WTC11 (cell line): ENCODE measurements around the gene FLT4. TPM values are rescaled to one million over a fixed set of nuclear protein-coding genes. Genes with fewer than 3 reads are reported as not detected.

Source experiments
- ATAC-seq: fragments of 200-7000 bp; cut with Tn5 transposase; 2 replicates; pipeline ENCODE4 v1.10.0; 2021; ENCODE audit warnings: mild to moderate bottlenecking, moderate library complexity
- CTCF ChIA-PET: fragments of 300-600 bp; sonication (Branson Sonifier 250); formaldehyde crosslinking; loops from one replicate; lab custom pipeline; 2021; ENCODE audit warnings: antibody characterized with exemption; lab: Charles Lee
- POLR2A ChIA-PET: fragments of 350-600 bp; sonication (Branson Sonifier 250); formaldehyde crosslinking; loops from one replicate; lab custom pipeline; 2021; ENCODE audit warnings: antibody characterized with exemption; lab: Charles Lee
- DNase-seq: peaks from one replicate; pipeline ENCODE4 v3.0.0; 2021; ENCODE audit warnings: low spot score
- H3K27ac Mint-ChIP-seq: 2 replicates; pipeline ENCODE4 v1.8.0; 2021; ENCODE audit warnings: mixed read lengths
- H3K27me3 Mint-ChIP-seq: 2 replicates; pipeline ENCODE4 v1.8.0; 2021; ENCODE audit warnings: low read depth, mild to moderate bottlenecking, moderate library complexity, mixed read lengths
- H3K36me3 Mint-ChIP-seq: 2 replicates; pipeline ENCODE4 v1.8.0; 2021; ENCODE audit warnings: mixed read lengths
- H3K4me1 Mint-ChIP-seq: 2 replicates; pipeline ENCODE4 v1.8.0; 2022; ENCODE audit warnings: mixed read lengths
- H3K4me3 Mint-ChIP-seq: 2 replicates; pipeline ENCODE4 v1.8.0; 2021; ENCODE audit warnings: mild to moderate bottlenecking, moderate library complexity, mixed read lengths
- H3K9me3 Mint-ChIP-seq: 2 replicates; pipeline ENCODE4 v1.8.0; 2021; ENCODE audit warnings: mixed read lengths
- CREB1 ChIP-seq: sonication (generic); formaldehyde crosslinking; IDR thresholded peaks from 2 replicates; pipeline ENCODE4 v1.8.0; 2023; ENCODE audit warnings: mild to moderate bottlenecking, missing genetic modification reagents
- ESRRA ChIP-seq: sonication (generic); formaldehyde crosslinking; IDR thresholded peaks from 2 replicates; pipeline ENCODE4 v1.8.1; 2022; ENCODE audit warnings: mild to moderate bottlenecking, missing genetic modification reagents, borderline replicate concordance
- HMGA2 ChIP-seq: fragments of 250-450 bp; sonication (Bioruptor Pico); IDR thresholded peaks from 2 replicates; pipeline ENCODE4 v1.4.0; 2021; ENCODE audit warnings: mild to moderate bottlenecking, moderate library complexity
- MXD4 ChIP-seq: fragments of 250-450 bp; sonication (Bioruptor Pico); IDR thresholded peaks from 2 replicates; pipeline ENCODE4 v1.8.0; 2021; ENCODE audit warnings: mild to moderate bottlenecking, moderate library complexity, borderline replicate concordance
- MYBL2 ChIP-seq: sonication (generic); formaldehyde crosslinking; IDR thresholded peaks from 2 replicates; pipeline ENCODE4 v1.8.1; 2023; ENCODE audit warnings: mild to moderate bottlenecking, moderate library complexity, missing genetic modification reagents
- NFE2L1 ChIP-seq: sonication (generic); formaldehyde crosslinking; IDR thresholded peaks from 2 replicates; pipeline ENCODE4 v1.8.1; 2023; ENCODE audit warnings: missing genetic modification reagents
- NR2C2 ChIP-seq: sonication (generic); formaldehyde crosslinking; IDR thresholded peaks from 2 replicates; pipeline ENCODE4 v1.8.0; 2022; ENCODE audit warnings: mild to moderate bottlenecking, missing genetic modification reagents
- PRRX2 ChIP-seq: fragments of 250-450 bp; sonication (Bioruptor Pico); IDR thresholded peaks from 2 replicates; pipeline ENCODE4 v1.8.0; 2021; ENCODE audit warnings: mild to moderate bottlenecking
- TEAD1 ChIP-seq: sonication (generic); formaldehyde crosslinking; IDR thresholded peaks from 2 replicates; pipeline ENCODE4 v1.8.0; 2022; ENCODE audit warnings: mild to moderate bottlenecking, missing genetic modification reagents
- ZNF219 ChIP-seq: sonication (generic); formaldehyde crosslinking; IDR thresholded peaks from 2 replicates; pipeline ENCODE4 v1.8.0; 2023; ENCODE audit warnings: missing genetic modification reagents, mild to moderate bottlenecking, borderline replicate concordance
- ZNF423 ChIP-seq: fragments of 250-450 bp; sonication (Bioruptor Pico); IDR thresholded peaks from 2 replicates; pipeline ENCODE4 v2.1.2; 2022; ENCODE audit warnings: mild to moderate bottlenecking, moderate library complexity
- total RNA-seq: library from RNA; stranded (reverse); gene quantifications from 3 replicates; pipeline ENCODE4 v1.2.3, GENCODE V29; 2021
- TF ChIP-seq, protein P1 (sequence below): sonication (generic); formaldehyde crosslinking; IDR thresholded peaks from 2 replicates; pipeline ENCODE4 v1.8.0; 2023; ENCODE audit warnings: mild to moderate bottlenecking, missing genetic modification reagents
- TF ChIP-seq, protein P2 (sequence below): sonication (generic); formaldehyde crosslinking; IDR thresholded peaks from 2 replicates; pipeline ENCODE4 v1.8.0; 2022; ENCODE audit warnings: mild to moderate bottlenecking, missing genetic modification reagents
- TF ChIP-seq, protein P3 (sequence below): sonication (generic); formaldehyde crosslinking; IDR thresholded peaks from 2 replicates; pipeline ENCODE4 v1.8.0; 2022; ENCODE audit warnings: missing genetic modification reagents
- TF ChIP-seq, protein P4 (sequence below): fragments of 250-450 bp; sonication (Bioruptor Pico); IDR thresholded peaks from 2 replicates; pipeline ENCODE4 v1.9.0; 2021; ENCODE audit warnings: mild to moderate bottlenecking
- TF ChIP-seq, protein P5 (sequence below): sonication (generic); formaldehyde crosslinking; IDR thresholded peaks from 2 replicates; pipeline ENCODE4 v1.8.1; 2023; ENCODE audit warnings: mild to moderate bottlenecking, missing genetic modification reagents, moderate library complexity
- TF ChIP-seq, protein P6 (sequence below): sonication (generic); formaldehyde crosslinking; IDR thresholded peaks from 2 replicates; pipeline ENCODE4 v1.8.1; 2023; ENCODE audit warnings: mild to moderate bottlenecking, moderate library complexity, missing genetic modification reagents

Gene FLT4
- total RNA-seq, 1 experiment from 2014 or later = 12.4 TPM

DNA sequence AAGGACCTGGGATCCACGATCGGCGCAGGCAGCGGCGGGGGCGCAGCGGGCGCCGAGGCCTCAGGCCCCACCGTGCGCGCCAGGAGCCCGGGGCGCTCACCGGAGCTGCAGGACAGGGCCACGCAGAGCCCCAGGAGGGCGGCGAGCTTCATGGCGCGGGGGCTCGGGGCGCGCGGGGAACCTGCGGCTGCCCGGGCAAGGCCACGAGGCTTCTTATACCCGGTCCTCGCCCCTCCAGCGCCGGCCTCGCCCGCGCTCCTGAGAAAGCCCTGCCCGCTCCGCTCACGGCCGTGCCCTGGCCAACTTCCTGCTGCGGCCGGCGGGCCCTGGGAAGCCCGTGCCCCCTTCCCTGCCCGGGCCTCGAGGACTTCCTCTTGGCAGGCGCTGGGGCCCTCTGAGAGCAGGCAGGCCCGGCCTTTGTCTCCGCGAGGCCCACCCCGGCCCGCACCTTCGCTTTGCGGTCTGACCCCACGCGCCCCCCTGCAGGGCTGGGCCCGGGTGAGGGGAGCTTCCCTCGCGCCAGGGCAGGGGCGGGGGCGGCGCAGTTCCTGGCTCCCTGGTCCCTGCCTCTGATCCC lies 58.0 kb downstream of the FLT4 start, which contains the start of gene SCGB3A1 (continued):
- TF ChIP-seq, protein P1, sequence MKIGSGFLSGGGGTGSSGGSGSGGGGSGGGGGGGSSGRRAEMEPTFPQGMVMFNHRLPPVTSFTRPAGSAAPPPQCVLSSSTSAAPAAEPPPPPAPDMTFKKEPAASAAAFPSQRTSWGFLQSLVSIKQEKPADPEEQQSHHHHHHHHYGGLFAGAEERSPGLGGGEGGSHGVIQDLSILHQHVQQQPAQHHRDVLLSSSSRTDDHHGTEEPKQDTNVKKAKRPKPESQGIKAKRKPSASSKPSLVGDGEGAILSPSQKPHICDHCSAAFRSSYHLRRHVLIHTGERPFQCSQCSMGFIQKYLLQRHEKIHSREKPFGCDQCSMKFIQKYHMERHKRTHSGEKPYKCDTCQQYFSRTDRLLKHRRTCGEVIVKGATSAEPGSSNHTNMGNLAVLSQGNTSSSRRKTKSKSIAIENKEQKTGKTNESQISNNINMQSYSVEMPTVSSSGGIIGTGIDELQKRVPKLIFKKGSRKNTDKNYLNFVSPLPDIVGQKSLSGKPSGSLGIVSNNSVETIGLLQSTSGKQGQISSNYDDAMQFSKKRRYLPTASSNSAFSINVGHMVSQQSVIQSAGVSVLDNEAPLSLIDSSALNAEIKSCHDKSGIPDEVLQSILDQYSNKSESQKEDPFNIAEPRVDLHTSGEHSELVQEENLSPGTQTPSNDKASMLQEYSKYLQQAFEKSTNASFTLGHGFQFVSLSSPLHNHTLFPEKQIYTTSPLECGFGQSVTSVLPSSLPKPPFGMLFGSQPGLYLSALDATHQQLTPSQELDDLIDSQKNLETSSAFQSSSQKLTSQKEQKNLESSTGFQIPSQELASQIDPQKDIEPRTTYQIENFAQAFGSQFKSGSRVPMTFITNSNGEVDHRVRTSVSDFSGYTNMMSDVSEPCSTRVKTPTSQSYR (CRISPR knock-in tag) = peak; percentile 32; the same call in 1 of the 2 replicates
- no peak for TF ChIP-seq CREB1 (CRISPR knock-in tag)
- no peak for TF ChIP-seq HMGA2
- no peak for TF ChIP-seq TEAD1 (CRISPR knock-in tag)
- TF ChIP-seq, protein P2, sequence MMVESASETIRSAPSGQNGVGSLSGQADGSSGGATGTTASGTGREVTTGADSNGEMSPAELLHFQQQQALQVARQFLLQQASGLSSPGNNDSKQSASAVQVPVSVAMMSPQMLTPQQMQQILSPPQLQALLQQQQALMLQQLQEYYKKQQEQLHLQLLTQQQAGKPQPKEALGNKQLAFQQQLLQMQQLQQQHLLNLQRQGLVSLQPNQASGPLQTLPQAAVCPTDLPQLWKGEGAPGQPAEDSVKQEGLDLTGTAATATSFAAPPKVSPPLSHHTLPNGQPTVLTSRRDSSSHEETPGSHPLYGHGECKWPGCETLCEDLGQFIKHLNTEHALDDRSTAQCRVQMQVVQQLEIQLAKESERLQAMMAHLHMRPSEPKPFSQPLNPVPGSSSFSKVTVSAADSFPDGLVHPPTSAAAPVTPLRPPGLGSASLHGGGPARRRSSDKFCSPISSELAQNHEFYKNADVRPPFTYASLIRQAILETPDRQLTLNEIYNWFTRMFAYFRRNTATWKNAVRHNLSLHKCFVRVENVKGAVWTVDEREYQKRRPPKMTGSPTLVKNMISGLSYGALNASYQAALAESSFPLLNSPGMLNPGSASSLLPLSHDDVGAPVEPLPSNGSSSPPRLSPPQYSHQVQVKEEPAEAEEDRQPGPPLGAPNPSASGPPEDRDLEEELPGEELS (CRISPR knock-in tag) = no peak
- no peak for TF ChIP-seq NFE2L1 (CRISPR knock-in tag)
- TF ChIP-seq, all 79 proteins: peak for 3

DNA sequence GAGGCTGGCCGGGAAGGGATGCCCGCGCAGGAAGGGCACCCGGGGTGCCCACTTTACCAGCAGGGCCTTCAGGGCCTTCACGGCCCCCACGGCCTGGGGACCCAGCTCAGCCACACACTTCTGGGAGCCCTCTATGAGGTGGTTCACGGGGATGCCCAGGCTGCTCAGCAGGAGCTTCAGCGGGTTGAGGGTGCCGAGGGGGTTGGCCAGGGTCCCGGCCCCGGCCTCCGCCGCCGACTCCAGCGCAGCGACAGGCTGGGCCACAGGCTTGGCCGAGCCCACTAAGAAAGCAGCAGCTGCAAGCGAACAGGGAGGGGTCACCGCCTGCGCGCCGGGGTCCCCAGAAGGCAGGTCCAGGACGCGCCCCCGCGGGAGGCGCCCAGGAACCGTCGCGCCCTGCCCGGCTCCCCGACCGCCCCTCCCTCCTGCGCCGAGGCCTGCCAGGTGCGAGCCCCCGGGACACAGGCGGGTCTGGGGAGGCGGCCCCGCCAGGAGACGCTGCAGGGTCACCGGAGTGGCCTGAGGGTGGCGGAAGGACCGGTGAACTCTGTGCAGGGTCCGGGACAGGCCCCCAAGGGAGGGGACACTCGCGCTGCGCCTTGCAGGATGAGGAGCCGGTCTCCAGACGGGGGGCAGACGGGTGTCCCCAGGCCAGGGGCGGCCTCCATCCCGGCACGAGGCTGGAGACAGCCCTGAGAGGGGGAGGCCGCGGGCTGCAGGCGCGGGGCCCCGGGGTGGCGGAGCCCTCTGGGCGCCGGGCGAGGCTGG lies 58.7 kb downstream of the FLT4 start:
- ChIA-PET CTCF (interaction anchor here (0.5 to 0.9 kb wide), 2 partner anchors 10 to 57 kb away, joined by 3 read pairs; no protein-coding TSS in a partner anchor), POLR2A (no interaction called here)
- Mint-ChIP-seq H3K4me1 (peaks cover 3% of the 10 kb centered on the region), H3K9me3 (no peaks in the 10 kb centered on the region), H3K4me3 (peak overlapping the region; percentile 27), H3K27me3 (peaks cover 48% of the 10 kb centered on the region), H3K27ac (no peak overlapping the region), H3K36me3 (no peaks in the 10 kb centered on the region)
- DNase-seq (peak; percentile 39), ATAC-seq (peak; percentile 43)
- TF ChIP-seq PRRX2 (CRISPR knock-in tag) = no peak
- 0 out of 2 replicates have a peak, but pooled peaks have one; percentile 54 for TF ChIP-seq MYBL2 (CRISPR knock-in tag)
- TF ChIP-seq, protein P3, sequence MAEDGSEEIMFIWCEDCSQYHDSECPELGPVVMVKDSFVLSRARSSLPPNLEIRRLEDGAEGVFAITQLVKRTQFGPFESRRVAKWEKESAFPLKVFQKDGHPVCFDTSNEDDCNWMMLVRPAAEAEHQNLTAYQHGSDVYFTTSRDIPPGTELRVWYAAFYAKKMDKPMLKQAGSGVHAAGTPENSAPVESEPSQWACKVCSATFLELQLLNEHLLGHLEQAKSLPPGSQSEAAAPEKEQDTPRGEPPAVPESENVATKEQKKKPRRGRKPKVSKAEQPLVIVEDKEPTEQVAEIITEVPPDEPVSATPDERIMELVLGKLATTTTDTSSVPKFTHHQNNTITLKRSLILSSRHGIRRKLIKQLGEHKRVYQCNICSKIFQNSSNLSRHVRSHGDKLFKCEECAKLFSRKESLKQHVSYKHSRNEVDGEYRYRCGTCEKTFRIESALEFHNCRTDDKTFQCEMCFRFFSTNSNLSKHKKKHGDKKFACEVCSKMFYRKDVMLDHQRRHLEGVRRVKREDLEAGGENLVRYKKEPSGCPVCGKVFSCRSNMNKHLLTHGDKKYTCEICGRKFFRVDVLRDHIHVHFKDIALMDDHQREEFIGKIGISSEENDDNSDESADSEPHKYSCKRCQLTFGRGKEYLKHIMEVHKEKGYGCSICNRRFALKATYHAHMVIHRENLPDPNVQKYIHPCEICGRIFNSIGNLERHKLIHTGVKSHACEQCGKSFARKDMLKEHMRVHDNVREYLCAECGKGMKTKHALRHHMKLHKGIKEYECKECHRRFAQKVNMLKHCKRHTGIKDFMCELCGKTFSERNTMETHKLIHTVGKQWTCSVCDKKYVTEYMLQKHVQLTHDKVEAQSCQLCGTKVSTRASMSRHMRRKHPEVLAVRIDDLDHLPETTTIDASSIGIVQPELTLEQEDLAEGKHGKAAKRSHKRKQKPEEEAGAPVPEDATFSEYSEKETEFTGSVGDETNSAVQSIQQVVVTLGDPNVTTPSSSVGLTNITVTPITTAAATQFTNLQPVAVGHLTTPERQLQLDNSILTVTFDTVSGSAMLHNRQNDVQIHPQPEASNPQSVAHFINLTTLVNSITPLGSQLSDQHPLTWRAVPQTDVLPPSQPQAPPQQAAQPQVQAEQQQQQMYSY (CRISPR knock-in tag) = no peak
- TF ChIP-seq NR2C2 (CRISPR knock-in tag) = no peak
- TF ChIP-seq, protein P4, sequence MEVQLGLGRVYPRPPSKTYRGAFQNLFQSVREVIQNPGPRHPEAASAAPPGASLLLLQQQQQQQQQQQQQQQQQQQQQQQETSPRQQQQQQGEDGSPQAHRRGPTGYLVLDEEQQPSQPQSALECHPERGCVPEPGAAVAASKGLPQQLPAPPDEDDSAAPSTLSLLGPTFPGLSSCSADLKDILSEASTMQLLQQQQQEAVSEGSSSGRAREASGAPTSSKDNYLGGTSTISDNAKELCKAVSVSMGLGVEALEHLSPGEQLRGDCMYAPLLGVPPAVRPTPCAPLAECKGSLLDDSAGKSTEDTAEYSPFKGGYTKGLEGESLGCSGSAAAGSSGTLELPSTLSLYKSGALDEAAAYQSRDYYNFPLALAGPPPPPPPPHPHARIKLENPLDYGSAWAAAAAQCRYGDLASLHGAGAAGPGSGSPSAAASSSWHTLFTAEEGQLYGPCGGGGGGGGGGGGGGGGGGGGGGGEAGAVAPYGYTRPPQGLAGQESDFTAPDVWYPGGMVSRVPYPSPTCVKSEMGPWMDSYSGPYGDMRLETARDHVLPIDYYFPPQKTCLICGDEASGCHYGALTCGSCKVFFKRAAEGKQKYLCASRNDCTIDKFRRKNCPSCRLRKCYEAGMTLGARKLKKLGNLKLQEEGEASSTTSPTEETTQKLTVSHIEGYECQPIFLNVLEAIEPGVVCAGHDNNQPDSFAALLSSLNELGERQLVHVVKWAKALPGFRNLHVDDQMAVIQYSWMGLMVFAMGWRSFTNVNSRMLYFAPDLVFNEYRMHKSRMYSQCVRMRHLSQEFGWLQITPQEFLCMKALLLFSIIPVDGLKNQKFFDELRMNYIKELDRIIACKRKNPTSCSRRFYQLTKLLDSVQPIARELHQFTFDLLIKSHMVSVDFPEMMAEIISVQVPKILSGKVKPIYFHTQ (CRISPR knock-in tag) = no peak
- no peak for TF ChIP-seq ZNF219 (CRISPR knock-in tag)
- TF ChIP-seq, protein P5, sequence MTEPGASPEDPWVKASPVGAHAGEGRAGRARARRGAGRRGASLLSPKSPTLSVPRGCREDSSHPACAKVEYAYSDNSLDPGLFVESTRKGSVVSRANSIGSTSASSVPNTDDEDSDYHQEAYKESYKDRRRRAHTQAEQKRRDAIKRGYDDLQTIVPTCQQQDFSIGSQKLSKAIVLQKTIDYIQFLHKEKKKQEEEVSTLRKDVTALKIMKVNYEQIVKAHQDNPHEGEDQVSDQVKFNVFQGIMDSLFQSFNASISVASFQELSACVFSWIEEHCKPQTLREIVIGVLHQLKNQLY (CRISPR knock-in tag) = no peak
- TF ChIP-seq MXD4 (CRISPR knock-in tag) = no peak
- TF ChIP-seq, protein P6, sequence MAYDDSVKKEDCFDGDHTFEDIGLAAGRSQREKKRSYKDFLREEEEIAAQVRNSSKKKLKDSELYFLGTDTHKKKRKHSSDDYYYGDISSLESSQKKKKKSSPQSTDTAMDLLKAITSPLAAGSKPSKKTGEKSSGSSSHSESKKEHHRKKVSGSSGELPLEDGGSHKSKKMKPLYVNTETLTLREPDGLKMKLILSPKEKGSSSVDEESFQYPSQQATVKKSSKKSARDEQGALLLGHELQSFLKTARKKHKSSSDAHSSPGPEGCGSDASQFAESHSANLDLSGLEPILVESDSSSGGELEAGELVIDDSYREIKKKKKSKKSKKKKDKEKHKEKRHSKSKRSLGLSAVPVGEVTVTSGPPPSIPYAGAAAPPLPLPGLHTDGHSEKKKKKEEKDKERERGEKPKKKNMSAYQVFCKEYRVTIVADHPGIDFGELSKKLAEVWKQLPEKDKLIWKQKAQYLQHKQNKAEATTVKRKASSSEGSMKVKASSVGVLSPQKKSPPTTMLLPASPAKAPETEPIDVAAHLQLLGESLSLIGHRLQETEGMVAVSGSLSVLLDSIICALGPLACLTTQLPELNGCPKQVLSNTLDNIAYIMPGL (CRISPR knock-in tag) = peak; percentile 25; the same call in 1 of the 2 replicates
- TF ChIP-seq, protein P1 (CRISPR knock-in tag) = no peak
- TF ChIP-seq ZNF423 (CRISPR knock-in tag) = peak; percentile 24; the same call in 1 of the 2 replicates
- no peak for TF ChIP-seq ESRRA
